NCI-H510A (cell line): ENCODE results near the gene FBN1.

Experiments
- DNase-seq: peaks from one replicate; lab custom pipeline; 2025; lab: John Stamatoyannopoulos, UW

FBN1 gene

DNA sequence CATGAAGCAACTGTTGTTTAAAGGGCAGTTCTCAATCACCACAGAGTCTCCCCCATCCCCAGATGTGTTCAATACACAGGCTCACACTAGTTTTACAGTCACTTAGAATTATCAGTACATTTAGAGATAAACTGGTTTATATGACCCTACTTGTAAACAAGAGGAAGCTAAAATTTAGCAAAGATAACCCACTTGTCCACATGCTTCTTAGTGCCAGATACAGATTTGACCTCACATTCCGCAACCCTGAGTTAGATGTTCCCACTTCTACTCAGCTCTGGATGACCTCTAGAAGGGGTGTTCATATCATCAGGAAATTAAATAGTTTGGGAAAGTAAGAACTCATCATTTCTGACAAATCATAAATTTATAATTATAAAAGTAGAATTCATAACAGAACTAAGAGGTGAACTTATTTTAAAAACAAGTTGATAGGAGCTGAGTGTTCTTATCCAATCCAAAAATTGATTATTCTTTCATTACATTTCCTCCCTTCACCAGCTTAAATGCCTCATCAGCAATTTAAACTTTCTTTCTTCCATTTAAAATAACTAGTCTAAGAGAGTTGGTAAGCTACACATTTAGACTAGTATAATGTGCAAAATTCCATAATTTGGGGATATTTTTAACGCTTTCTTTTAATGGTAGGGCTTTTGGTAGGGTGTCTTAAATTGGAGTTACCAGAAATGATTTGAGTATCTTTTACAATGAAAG lies 131.2 kb downstream of the FBN1 start:
- DNase-seq, result no peak

- no peak for DNase-seq
Observed at GRCh38 chr15:48510976-48511375, 134.5 kb downstream of the FBN1 start.

GRCh38 chr15:48507416-48508065 lies 138.0 kb downstream of the FBN1 start:
- DNase-seq, result no peak

DNA sequence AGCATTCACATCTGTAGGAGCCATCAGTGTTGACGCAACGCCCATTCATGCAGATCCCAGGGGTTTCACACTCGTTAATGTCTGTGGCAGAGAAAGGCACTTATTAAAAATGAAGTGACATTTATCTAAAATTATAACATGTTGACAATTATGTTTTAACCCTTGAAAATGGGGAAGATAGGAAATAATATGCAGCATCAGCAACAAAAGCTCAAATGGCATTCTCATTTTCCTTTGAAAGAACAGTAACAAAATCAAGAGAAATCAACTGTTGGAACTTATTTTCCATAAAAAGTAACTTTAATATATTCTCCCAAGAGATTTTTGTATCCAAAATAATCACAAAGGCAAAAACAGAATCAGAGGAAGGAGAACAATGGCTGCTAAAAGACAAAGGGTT lies 140.4 kb downstream of the FBN1 start:
- no peak for DNase-seq

- no peak for DNase-seq
Observed at GRCh38 chr15:48501208-48501607, 144.3 kb downstream of the FBN1 start.

- DNase-seq, result no peak
Observed at GRCh38 chr15:48500595-48500994, 144.9 kb downstream of the FBN1 start.

GRCh38 chr15:48499978-48500377 lies 145.5 kb downstream of the FBN1 start:
- DNase-seq, result no peak

DNA sequence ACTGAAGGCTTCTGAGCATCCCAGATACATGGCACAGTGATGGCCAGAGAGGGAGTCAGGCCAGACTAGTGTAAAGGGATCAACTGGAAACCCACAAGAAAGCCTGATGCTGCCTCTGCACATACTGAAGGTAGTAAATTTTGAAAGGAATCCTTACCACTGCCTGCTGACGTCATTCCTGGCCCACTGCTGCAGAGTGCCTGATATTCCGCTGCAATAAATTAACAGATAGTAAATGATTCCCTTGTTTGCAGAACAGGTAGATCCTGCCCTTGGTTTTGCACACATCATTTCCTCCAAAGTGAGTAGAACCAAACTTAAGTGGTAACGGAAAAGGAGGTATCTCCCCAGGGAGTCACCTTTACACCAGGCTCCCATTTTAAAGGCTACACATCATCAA lies 146.7 kb downstream of the FBN1 start:
- no peak for DNase-seq

DNA sequence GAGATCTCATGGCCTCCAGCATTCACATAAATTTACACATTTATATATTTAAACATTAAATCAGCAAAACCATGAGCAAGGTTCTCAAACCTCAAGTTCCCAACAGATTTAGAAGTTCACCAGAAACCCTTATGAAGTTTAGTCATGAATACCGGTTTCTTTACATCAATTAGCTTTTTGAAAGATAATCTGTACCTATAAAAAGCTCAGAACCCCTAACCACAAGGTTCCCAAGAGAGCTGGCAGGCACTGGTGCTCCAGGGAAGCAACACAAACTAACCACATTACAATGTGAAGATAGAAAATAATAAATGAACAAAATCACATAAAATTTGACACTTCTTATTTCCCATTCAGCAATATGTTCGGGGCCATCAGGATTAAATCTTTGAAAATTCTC lies 150.9 kb downstream of the FBN1 start:
- DNase-seq, result no peak

DNA sequence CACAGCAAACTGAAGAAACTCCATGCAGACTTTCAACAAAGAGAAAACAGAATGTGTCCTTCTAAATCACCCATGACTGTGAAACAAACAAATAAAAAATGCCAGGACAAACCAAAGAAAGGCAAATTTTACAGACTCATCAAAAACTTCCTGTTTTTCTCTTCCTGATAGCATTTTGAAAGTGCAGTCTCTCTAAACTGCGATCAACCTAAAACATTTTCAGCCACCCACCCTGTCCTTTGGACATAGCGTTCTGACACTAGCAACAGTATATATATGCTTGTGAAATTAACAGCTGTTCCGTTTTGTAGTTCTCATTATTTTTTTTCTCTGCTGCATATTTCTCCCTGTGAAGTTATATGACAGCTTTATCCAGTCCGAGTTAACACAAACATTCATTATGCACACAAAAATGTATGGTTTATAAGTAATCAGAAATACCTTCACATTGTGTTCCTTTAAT lies 151.7 kb downstream of the FBN1 start:
- no peak for DNase-seq

DNA sequence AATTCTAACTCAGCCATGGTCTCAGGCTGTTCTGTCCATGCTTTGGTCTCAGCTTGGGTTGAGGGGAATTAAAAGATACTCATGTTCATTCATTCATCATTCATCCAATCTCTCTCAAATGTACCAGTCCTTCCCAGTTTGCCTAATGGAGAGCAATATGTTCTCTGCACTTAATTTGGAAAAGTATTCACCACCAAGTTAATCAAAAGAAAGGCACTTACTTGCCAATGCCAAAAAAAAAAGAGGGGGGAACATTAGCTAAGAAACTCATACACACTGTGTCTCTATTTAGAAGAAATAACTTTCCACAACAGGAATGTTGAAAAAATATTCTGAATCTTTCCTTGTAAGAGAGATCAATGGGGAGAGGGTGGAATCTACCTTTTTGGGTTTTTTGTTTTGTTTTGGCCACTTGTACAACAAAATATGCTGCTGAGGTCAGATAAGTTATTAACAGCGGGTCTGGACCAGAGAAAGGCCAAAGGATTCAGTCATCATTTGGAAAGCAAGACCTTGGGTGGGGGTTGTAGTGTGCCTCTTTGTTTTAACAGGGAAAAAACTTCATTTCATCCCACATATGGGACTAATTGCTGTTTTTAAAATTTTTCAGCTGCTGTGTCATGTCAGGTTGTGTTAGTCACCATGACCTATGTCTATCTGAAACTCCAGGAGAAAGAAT lies 152.3 kb downstream of the FBN1 start:
- no peak for DNase-seq

GRCh38 chr15:48486228-48486627 lies 159.3 kb downstream of the FBN1 start:
- no peak for DNase-seq

GRCh38 chr15:48481802-48482201 lies 163.7 kb downstream of the FBN1 start:
- no peak for DNase-seq

DNA sequence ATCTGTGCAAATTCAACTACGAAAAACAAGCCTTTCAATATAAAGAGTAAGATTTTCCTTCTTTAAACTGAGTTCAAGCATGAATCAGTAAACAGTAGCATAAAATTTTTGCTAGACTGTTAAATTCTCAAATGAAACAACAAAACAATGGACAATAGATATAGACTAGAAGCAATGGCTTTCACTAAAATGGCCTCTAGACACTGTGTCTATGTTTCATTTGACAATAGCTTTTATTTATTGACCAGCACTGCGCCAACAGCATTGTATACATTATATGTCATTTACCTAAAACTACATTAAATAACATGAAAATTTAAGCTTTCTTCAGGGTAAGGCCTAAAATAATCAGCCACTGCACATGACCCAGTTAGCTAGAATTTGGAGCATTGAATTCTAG lies 165.8 kb downstream of the FBN1 start:
- no peak for DNase-seq

- DNase-seq, result no peak
Observed at GRCh38 chr15:48478581-48478980, 166.9 kb downstream of the FBN1 start.

DNA sequence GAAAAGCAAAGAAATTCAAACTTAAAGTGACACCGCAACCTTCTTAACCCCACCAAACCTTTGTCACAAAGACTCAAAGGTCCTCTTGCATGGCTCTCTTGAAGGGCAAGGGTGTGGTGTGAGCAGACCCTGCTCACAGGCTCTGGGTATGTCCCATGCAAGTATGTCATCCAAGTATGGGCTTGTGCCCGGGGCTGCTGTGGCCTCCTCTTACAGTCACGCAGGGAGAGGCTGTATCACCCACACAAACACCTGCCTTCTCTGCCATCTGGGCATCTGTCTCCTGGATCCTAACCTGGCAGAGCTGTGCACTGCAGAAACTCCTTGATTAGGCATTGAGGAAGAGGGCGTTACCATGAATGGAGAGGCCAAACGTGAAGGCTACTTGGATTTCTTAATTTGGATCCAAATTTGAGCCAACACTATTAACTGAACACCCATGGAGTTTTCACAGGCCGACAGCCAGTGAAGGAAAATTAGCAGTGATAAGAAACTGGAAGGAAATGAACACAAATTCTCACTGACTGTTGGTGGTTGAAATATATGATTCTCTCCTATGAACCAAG lies 167.6 kb downstream of the FBN1 start:
- DNase-seq, result no peak

DNA sequence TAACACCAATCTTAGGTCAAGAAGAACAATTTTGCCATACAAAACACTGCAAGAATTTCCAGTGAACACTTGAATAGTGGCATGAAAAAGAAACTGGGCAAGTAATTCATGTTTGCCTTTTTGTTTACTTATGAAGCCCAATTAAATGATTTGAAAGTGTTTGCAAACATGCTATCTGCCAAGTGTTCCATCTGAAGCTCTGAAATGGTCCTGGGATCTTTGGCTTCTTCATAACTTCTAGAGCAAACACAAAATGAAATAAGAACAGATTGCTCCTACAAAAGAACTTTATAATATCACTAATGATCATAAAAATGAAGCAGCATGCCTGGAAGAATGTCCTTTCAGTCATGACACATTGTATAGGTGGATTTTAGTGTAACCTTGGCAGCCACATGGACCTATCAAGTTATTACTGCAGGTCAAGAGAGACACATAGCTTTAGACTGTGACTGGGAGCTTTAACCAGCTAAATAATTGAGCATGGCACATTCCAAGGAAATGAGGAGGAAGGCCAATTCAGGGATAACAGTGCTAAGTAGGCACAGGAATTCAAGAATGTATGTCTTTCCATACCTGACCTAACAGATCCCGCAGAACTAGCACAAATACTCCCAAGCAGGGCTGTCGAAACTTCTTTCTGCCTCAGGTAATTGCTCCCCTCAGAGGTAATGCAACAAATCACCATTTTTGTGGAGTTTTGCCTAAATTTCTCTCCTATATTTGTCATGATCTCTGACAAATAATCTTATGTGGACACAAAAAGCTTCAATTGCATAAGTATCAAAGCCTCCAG lies 169.7 kb downstream of the FBN1 start:
- no peak for DNase-seq

DNA sequence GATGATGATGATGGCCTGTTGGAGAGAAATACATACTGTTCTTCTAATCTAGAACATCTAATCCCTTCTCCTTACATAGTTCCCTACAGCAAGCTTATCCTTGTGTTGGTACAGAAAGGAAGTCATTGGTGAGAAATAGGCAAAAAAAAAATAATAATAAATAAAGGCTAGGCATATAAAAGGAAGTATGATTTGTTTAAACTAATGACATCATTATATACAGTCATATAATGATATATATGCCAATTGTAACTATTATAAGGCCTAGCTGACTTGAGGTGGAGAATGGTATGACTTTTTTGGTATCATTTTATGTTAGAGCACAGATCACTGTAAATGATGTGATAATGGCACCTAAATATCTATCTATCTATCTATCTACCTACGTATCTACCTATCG lies 171.8 kb downstream of the FBN1 start:
- no peak for DNase-seq

GRCh38 chr15:48472756-48473155 lies 172.8 kb downstream of the FBN1 start:
- no peak for DNase-seq

GRCh38 chr15:48471073-48471472 lies 174.4 kb downstream of the FBN1 start:
- DNase-seq, result no peak

GRCh38 chr15:48470096-48470495 lies 175.4 kb downstream of the FBN1 start:
- DNase-seq, result no peak

DNA sequence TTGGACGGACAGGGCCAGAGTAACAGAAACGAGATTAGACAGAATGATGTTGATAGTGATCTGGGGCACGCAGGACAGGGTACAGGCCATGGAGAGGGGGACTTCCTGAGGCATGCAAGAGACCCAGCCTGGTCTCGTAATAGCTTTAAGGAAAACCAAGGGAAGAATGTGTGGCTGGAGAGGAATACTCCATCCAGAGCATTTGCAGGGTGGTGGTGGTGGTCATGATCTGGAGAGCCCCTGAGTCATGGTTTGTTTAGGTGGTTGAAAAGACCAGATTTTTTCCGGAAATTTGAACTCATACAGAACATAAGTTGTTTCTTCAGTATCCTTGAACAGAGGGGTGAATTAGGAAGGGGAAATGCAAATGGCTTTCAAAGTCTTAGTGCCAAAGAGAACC lies 175.8 kb downstream of the FBN1 start:
- no peak for DNase-seq
